HepG2 (cell line): ENCODE measurements around the gene ADCY1. TPM values are rescaled to one million over a fixed set of nuclear protein-coding genes. Genes with fewer than 3 reads are reported as not detected.

Experiments used
- CREM ChIP-seq, 2 experiments: sonication (generic) in 1 of 2; formaldehyde crosslinking in 1 of 2; IDR thresholded peaks; 2 replicates each; pipeline versions ENCODE4 v1.4.0 to v1.6.1; 2016 to 2020; ENCODE audit warnings: antibody characterized with exemption in 1 of 2, mild to moderate bottlenecking in 1 of 2, missing genetic modification reagents in 1 of 2
- FOXA3 ChIP-seq: IDR thresholded peaks from 2 replicates; pipeline ENCODE4 v1.6.1; 2016; ENCODE audit warnings: missing genetic modification reagents, missing compliant biosample characterization
- GATA4 ChIP-seq: sonication (generic); IDR thresholded peaks from 2 replicates; pipeline ENCODE4 v1.6.1; 2016; ENCODE audit warnings: antibody characterized with exemption, low read depth, borderline replicate concordance
- HDAC2 ChIP-seq: sonication (generic); formaldehyde crosslinking; IDR thresholded peaks from 2 replicates; pipeline ENCODE4 v1.4.0; 2020; ENCODE audit warnings: missing genetic modification reagents
- MED1 ChIP-seq: sonication (generic); formaldehyde crosslinking; IDR thresholded peaks from 2 replicates; pipeline ENCODE4 v1.4.0; 2020; ENCODE audit warnings: missing genetic modification reagents
- NR2C2 ChIP-seq: sonication (generic); formaldehyde crosslinking; IDR thresholded peaks from 2 replicates; pipeline ENCODE4 v1.4.0; 2020; ENCODE audit warnings: missing genetic modification reagents, mild to moderate bottlenecking, moderate library complexity, borderline replicate concordance
- RAD21 ChIP-seq: fragments of 450-650 bp; formaldehyde crosslinking; IDR thresholded peaks from 2 replicates; pipeline ENCODE4 v1.5.0; 2020; ENCODE audit warnings: mild to moderate bottlenecking
- SMARCC2 ChIP-seq: fragments of 450-650 bp; IDR thresholded peaks from 2 replicates; pipeline ENCODE4 v1.6.1; 2017; ENCODE audit warnings: antibody characterized with exemption, mild to moderate bottlenecking
- SP1 ChIP-seq, 2 experiments: fragments of 450-650 bp in 1 of 2; sonication (generic) in 1 of 2; formaldehyde crosslinking in 1 of 2; IDR thresholded peaks; 2 replicates each; pipeline versions ENCODE4 v1.4.0 to v1.6.1; 2016 to 2020; ENCODE audit warnings: missing genetic modification reagents in 1 of 2
- SP4 ChIP-seq: sonication (generic); formaldehyde crosslinking; IDR thresholded peaks from 2 replicates; pipeline ENCODE4 v1.8.1; 2023; ENCODE audit warnings: mild to moderate bottlenecking, missing genetic modification reagents
- TCF7 ChIP-seq: sonication (generic); IDR thresholded peaks from 2 replicates; pipeline ENCODE4 v1.6.1; 2016; ENCODE audit warnings: antibody characterized with exemption, low read depth
- ZNF124 ChIP-seq: sonication (generic); formaldehyde crosslinking; IDR thresholded peaks from 2 replicates; pipeline ENCODE4 v1.4.0; 2020; ENCODE audit warnings: missing genetic modification reagents
- ZNF160 ChIP-seq: sonication (generic); formaldehyde crosslinking; IDR thresholded peaks from 2 replicates; pipeline ENCODE4 v1.8.0; 2022; ENCODE audit warnings: mild to moderate bottlenecking, inconsistent platforms, missing genetic modification reagents
- ZNF3 ChIP-seq: IDR thresholded peaks from 2 replicates; pipeline ENCODE4 v1.7.0; 2017; ENCODE audit warnings: inconsistent platforms
- ZNF615 ChIP-seq: sonication (generic); formaldehyde crosslinking; IDR thresholded peaks from 2 replicates; pipeline ENCODE4 v1.5.0; 2020; ENCODE audit warnings: mild to moderate bottlenecking, missing genetic modification reagents, borderline replicate concordance
- ZNF674 ChIP-seq: sonication (generic); formaldehyde crosslinking; IDR thresholded peaks from 2 replicates; pipeline ENCODE4 v1.5.0; 2020; ENCODE audit warnings: low read depth, mild to moderate bottlenecking, missing genetic modification reagents
- polyA plus RNA-seq, 8 experiments: library from polyadenylated mRNA; depleted of rRNA in 3 of 8; stranded (reverse) in 7 of 8; unstranded in 1 of 8; fragments of >200 nt; fragmentation: Illumina TruSeq in 4 of 8; extraction: Trizol in 4 of 8; gene quantifications; 2 replicates each; pipeline versions ENCODE4 v1.2.1 to v1.2.3, GENCODE V29; 2011 to 2016; ENCODE audit warnings: low read depth in 4 of 8, missing spikeins in 1 of 8, mixed read lengths in 1 of 8; ENCODE audit not compliant: insufficient read depth in 1 of 8
- total RNA-seq, 5 experiments: library from RNA; depleted of rRNA; stranded (reverse); fragments of >200 nt; fragmentation: Illumina TruSeq; extraction: Trizol; gene quantifications; 2 replicates each; pipeline ENCODE4 v1.2.3, GENCODE V29; 2016; ENCODE audit warnings: low read depth in 1 of 5
- TF ChIP-seq, protein P1 (sequence below): sonication (generic); formaldehyde crosslinking; IDR thresholded peaks from 2 replicates; pipeline ENCODE4 v1.4.0; 2020; ENCODE audit warnings: missing genetic modification reagents
- TF ChIP-seq, protein P2 (sequence below): sonication (generic); formaldehyde crosslinking; IDR thresholded peaks from 2 replicates; pipeline ENCODE4 v1.8.1; 2023; ENCODE audit warnings: mild to moderate bottlenecking, missing genetic modification reagents
- TF ChIP-seq, protein P3 (sequence below): sonication (generic); formaldehyde crosslinking; IDR thresholded peaks from 2 replicates; pipeline ENCODE4 v1.8.0; 2022; ENCODE audit warnings: missing genetic modification reagents, mild to moderate bottlenecking, moderate library complexity, borderline replicate concordance
- TF ChIP-seq, protein P4 (sequence below): sonication (generic); formaldehyde crosslinking; IDR thresholded peaks from 2 replicates; pipeline ENCODE4 v1.5.1; 2020; ENCODE audit warnings: missing genetic modification reagents, mild to moderate bottlenecking, borderline replicate concordance

ADCY1 gene
- total and polyA plus RNA-seq, 2 of the 13 experiments (the other 11 are each of a cell fraction or from before 2014, with no cell fraction given) = 0.80 to 1.2 TPM

DNA sequence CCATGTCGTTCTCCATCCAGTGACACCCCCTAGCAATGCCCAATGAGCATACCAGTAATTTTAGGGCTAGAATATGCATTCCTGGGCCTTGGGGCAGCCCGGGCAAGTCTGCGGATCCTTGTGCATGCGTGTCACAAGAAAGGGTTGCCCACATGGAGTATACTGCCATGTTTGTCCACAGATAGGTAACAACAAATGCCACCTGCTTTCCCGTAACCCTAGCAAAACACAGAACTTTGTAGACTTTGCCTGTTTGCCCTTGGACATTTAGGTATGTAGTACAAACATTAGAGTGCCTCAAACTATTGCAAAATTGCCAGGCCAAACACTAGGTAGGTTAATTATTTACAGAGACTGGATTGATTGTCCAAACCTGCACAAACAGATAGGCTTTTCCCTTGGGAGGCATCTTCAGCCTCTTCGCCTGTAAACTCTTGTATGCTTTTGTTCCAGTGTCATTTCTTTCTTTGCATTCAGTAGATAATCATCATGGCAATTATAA lies 117.0 kb downstream of the ADCY1 start (continued):
- no peak for TF ChIP-seq SMARCC2
- TF ChIP-seq, protein P1, sequence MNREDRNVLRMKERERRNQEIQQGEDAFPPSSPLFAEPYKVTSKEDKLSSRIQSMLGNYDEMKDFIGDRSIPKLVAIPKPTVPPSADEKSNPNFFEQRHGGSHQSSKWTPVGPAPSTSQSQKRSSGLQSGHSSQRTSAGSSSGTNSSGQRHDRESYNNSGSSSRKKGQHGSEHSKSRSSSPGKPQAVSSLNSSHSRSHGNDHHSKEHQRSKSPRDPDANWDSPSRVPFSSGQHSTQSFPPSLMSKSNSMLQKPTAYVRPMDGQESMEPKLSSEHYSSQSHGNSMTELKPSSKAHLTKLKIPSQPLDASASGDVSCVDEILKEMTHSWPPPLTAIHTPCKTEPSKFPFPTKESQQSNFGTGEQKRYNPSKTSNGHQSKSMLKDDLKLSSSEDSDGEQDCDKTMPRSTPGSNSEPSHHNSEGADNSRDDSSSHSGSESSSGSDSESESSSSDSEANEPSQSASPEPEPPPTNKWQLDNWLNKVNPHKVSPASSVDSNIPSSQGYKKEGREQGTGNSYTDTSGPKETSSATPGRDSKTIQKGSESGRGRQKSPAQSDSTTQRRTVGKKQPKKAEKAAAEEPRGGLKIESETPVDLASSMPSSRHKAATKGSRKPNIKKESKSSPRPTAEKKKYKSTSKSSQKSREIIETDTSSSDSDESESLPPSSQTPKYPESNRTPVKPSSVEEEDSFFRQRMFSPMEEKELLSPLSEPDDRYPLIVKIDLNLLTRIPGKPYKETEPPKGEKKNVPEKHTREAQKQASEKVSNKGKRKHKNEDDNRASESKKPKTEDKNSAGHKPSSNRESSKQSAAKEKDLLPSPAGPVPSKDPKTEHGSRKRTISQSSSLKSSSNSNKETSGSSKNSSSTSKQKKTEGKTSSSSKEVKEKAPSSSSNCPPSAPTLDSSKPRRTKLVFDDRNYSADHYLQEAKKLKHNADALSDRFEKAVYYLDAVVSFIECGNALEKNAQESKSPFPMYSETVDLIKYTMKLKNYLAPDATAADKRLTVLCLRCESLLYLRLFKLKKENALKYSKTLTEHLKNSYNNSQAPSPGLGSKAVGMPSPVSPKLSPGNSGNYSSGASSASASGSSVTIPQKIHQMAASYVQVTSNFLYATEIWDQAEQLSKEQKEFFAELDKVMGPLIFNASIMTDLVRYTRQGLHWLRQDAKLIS (CRISPR knock-in tag) = no peak
- TF ChIP-seq, protein P2, sequence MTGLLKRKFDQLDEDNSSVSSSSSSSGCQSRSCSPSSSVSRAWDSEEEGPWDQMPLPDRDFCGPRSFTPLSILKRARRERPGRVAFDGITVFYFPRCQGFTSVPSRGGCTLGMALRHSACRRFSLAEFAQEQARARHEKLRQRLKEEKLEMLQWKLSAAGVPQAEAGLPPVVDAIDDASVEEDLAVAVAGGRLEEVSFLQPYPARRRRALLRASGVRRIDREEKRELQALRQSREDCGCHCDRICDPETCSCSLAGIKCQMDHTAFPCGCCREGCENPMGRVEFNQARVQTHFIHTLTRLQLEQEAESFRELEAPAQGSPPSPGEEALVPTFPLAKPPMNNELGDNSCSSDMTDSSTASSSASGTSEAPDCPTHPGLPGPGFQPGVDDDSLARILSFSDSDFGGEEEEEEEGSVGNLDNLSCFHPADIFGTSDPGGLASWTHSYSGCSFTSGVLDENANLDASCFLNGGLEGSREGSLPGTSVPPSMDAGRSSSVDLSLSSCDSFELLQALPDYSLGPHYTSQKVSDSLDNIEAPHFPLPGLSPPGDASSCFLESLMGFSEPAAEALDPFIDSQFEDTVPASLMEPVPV = peak; percentile 82
- peak; percentile 85 for TF ChIP-seq TCF7
- peak; percentile 75 for TF ChIP-seq NR2C2 (CRISPR knock-in tag)
- TF ChIP-seq ZNF615 (CRISPR knock-in tag) = peak; percentile 65; the same call in 1 of the 2 replicates
- TF ChIP-seq, protein P3, sequence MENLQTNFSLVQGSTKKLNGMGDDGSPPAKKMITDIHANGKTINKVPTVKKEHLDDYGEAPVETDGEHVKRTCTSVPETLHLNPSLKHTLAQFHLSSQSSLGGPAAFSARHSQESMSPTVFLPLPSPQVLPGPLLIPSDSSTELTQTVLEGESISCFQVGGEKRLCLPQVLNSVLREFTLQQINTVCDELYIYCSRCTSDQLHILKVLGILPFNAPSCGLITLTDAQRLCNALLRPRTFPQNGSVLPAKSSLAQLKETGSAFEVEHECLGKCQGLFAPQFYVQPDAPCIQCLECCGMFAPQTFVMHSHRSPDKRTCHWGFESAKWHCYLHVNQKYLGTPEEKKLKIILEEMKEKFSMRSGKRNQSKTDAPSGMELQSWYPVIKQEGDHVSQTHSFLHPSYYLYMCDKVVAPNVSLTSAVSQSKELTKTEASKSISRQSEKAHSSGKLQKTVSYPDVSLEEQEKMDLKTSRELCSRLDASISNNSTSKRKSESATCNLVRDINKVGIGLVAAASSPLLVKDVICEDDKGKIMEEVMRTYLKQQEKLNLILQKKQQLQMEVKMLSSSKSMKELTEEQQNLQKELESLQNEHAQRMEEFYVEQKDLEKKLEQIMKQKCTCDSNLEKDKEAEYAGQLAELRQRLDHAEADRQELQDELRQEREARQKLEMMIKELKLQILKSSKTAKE (CRISPR knock-in tag) = 0 out of 2 replicates have a peak, but pooled peaks have one; percentile 70
- peak; percentile 99 for TF ChIP-seq FOXA3 (CRISPR knock-in tag)
- TF ChIP-seq ZNF124 (CRISPR knock-in tag) = peak; percentile 86; the same call in 1 of the 2 replicates
- TF ChIP-seq ZNF3 (CRISPR knock-in tag) = peak; percentile 72
- no peak for TF ChIP-seq ZNF674 (CRISPR knock-in tag)
- TF ChIP-seq, protein P4, sequence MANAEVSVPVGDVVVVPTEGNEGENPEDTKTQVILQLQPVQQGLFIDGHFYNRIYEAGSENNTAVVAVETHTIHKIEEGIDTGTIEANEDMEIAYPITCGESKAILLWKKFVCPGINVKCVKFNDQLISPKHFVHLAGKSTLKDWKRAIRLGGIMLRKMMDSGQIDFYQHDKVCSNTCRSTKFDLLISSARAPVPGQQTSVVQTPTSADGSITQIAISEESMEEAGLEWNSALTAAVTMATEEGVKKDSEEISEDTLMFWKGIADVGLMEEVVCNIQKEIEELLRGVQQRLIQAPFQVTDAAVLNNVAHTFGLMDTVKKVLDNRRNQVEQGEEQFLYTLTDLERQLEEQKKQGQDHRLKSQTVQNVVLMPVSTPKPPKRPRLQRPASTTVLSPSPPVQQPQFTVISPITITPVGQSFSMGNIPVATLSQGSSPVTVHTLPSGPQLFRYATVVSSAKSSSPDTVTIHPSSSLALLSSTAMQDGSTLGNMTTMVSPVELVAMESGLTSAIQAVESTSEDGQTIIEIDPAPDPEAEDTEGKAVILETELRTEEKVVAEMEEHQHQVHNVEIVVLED = peak; percentile 58; the same call in 1 of the 2 replicates
- TF ChIP-seq SP1 (IDR thresholded peaks at IDR 0.05) = no peak
- no peak for TF ChIP-seq SP1 (CRISPR knock-in tag; IDR thresholded peaks at IDR 0.05)
- peak; percentile 53; the same call in 1 of the 2 replicates for TF ChIP-seq SP4
- peak; percentile 84; the same call in 1 of the 2 replicates for TF ChIP-seq GATA4
- peak; percentile 85; the same call in 1 of the 2 replicates for TF ChIP-seq CREM (IDR thresholded peaks at IDR 0.05)
- no peak for TF ChIP-seq CREM (CRISPR knock-in tag; IDR thresholded peaks at IDR 0.05)
- peak; percentile 98 for TF ChIP-seq MED1 (CRISPR knock-in tag)
- peak; percentile 24; the same call in 1 of the 2 replicates for TF ChIP-seq ZNF160 (CRISPR knock-in tag)
- no peak for TF ChIP-seq RAD21 (CRISPR knock-in tag)
- TF ChIP-seq HDAC2 (CRISPR knock-in tag) = peak; percentile 96
